NCI-H128 (cell line): ENCODE results near the gene CRYBA2.

Source experiments
- DNase-seq: peaks from one replicate; lab custom pipeline; 2025; ENCODE audit not compliant: unreplicated experiment; lab: John Stamatoyannopoulos, UW

The CRYBA2 gene

GRCh38 chr2:218999021-218999880, 6.0 kb upstream of the CRYBA2 start:
- no peak for DNase-seq

GRCh38 chr2:218998414-218999002, 5.3 kb upstream of the CRYBA2 start:
- DNase-seq = no peak

- DNase-seq = no peak
Observed at GRCh38 chr2:218997731-218998130, 4.5 kb upstream of the CRYBA2 start.

GRCh38 chr2:218996937-218997336, 3.7 kb upstream of the CRYBA2 start:
- DNase-seq = no peak

GRCh38 chr2:218995972-218996711, 2.9 kb upstream of the CRYBA2 start:
- peak; percentile 50 for DNase-seq

- DNase-seq = no peak
Observed at GRCh38 chr2:218995561-218995960, 2.3 kb upstream of the CRYBA2 start.

- DNase-seq = no peak
Observed at GRCh38 chr2:218992703-218993344, 398 bp downstream of the CRYBA2 start.

- no peak for DNase-seq
Observed at GRCh38 chr2:218992196-218992595, 1.0 kb downstream of the CRYBA2 start.

GRCh38 chr2:218991674-218992168, 1.5 kb downstream of the CRYBA2 start:
- no peak for DNase-seq

- no peak for DNase-seq
Observed at GRCh38 chr2:218990612-218991011, 2.6 kb downstream of the CRYBA2 start.

- DNase-seq = no peak
Observed at GRCh38 chr2:218990052-218990451, 3.2 kb downstream of the CRYBA2 start.

GRCh38 chr2:218988650-218989049, 4.6 kb downstream of the CRYBA2 start:
- DNase-seq = no peak

- DNase-seq = no peak
Observed at GRCh38 chr2:218988164-218988563, 5.1 kb downstream of the CRYBA2 start.

- no peak for DNase-seq
Observed at GRCh38 chr2:218986148-218986761, 7.0 kb downstream of the CRYBA2 start.

GRCh38 chr2:218985325-218986091, 7.7 kb downstream of the CRYBA2 start:
- DNase-seq = no peak

- DNase-seq = no peak
Observed at GRCh38 chr2:218985021-218985324, 8.2 kb downstream of the CRYBA2 start, which contains the start of gene FEV. Gene FEV, minus strand, starts transcription at chr2:218985184. Its CDS starts 109 bp downstream, at chr2:218985075.

- no peak for DNase-seq
Observed at GRCh38 chr2:218984239-218985020, 8.8 kb downstream of the CRYBA2 start.

- DNase-seq = no peak
Observed at GRCh38 chr2:218983934-218984238, 9.3 kb downstream of the CRYBA2 start.

- DNase-seq = no peak
Observed at GRCh38 chr2:218983263-218983933, 9.8 kb downstream of the CRYBA2 start.
